D721Med (cell line): ENCODE data around the gene CLDN22.
"Not testable (repeated sequence)": the region's sequence is repeated elsewhere in the genome, so short reads cannot be mapped to it uniquely, and the experiment has no call there.

Experiments used
- DNase-seq: peaks from one replicate; pipeline ENCODE4 v3.0.0; 2011; ENCODE audit warnings: low spot score; ENCODE audit not compliant: insufficient read length
- FAIRE-seq: peaks from 2 replicates; lab custom pipeline; 2011; peaks lifted over from hg19 to GRCh38; lab: Jason Lieb, UNC
- CTCF ChIP-seq: IDR thresholded peaks from 2 replicates; pipeline ENCODE4 v1.5.1; 2012; ENCODE audit warnings: mild to moderate bottlenecking, control low read depth; ENCODE audit not compliant: insufficient read depth; ENCODE audit errors: missing control alignments

Gene CLDN22

DNA sequence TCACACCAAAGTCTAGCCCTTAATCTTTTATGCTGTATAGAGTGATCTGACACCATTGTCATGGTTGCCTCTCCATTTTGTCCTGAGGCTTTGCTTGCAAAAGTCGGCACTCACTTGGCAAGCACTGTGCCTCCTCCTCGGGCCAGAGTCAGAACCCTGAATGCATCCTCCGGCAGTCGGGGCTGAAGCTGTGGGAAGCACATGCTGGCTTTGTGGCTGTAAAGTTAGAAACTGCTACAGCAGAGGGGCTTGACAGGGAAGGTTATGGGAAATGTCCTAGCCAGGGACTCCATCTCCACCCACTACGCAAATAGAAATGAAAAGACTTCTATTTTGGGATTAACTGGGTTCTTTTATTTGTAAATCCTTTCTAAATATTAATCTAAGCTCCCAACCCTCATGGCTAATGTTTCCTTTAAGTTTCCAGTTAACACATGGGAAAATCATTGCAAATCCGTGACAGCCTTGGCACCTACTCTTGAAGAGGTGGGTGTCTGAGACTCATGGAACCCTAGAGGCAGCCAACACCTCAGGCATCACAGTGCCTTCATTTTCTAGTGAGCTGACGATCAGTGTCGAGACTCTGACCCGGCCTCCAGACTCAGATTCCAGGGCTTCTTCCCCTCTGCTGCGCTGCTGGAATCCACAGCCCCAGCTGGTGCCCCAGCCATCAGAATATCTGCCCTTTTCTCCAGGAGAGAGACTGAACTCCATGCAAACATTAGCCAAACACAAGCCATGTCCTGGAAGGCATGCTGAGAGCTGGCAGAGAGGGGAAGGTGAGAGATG, 10.1 kb upstream of the CLDN22 start:
- DNase-seq (no peak), FAIRE-seq (no peak)
- TF ChIP-seq CTCF = no peak

- no peak for TF ChIP-seq CTCF
- no peak for DNase-seq
- no peak for FAIRE-seq
Observed at GRCh38 chr4:183329244-183329643, 9.2 kb upstream of the CLDN22 start.

- DNase-seq = no peak
- no peak for TF ChIP-seq CTCF
- no peak for FAIRE-seq
Observed at GRCh38 chr4:183328832-183329231, 8.8 kb upstream of the CLDN22 start.

GRCh38 chr4:183327827-183328226, 7.8 kb upstream of the CLDN22 start:
- FAIRE-seq (no peak), DNase-seq (no peak)
- TF ChIP-seq CTCF = no peak

- DNase-seq (no peak), FAIRE-seq (no peak)
- no peak for TF ChIP-seq CTCF
Observed at GRCh38 chr4:183326853-183327252, 6.8 kb upstream of the CLDN22 start.

DNA sequence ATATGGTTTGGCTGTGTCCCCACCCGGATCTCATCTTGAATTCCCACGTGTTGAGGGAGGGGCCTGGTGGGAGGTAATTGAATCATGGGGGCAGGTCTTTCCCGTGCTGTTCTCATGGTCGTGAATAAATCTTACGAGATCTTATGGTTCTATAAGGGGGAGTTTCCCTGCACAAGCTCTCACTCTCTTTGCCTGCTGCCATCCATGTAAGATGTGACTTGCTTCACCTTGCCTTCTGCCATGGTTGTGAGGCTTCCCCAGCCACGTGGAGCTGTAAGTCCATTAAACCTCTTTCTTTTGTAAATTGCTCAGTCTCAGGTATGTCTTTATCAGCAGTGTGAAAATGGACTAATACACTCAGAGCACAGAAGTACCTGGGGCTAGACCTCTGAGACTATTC, 6.3 kb upstream of the CLDN22 start:
- not testable (repeated sequence) for DNase-seq, FAIRE-seq

DNA sequence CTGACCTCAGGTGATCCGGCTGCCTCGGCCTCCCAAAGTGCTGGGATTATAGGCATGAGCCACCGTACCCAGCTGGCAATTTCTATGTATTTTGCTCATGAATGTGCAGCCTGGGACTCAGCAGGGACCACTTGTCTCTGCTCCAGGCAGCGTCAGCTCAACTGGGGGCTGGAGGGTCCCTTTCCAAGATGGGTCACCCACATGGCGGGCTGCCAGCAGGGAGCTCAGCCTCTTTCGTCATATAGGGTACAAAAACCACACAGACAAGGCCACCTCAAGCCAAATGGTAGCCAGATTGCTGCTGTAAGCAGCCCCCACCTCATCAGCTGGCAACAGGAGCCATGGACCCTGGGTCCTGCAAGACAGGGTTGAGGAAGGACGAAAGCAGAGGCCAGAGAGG, 4.5 kb upstream of the CLDN22 start:
- FAIRE-seq (no peak), DNase-seq (no peak)
- no peak for TF ChIP-seq CTCF

DNA sequence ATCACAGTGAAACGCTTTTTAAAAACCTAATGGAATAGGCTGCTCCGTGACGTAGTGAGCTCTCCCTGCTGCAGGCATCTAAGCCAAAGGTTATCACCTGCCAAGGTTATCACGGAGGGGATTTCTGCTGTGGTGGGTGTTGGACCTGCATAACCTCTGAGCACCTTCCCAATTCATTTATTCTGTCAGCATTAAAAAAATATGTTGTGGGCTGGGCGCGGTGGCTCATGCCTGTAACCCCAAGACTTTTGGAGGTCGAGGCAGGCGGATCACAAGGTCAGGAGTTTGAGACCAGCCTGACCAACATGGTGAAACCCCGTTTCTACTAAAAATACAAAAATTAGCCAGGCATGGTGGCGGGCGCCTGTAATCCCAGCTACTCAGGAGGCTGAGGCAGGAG, 4.0 kb upstream of the CLDN22 start:
- DNase-seq, FAIRE-seq: not testable (repeated sequence)
